D721Med (cell line): Measurements from ENCODE around the gene TPI1.
"Not testable (repeated sequence)": the region's sequence is repeated elsewhere in the genome, so short reads cannot be mapped to it uniquely, and the experiment has no call there.

ENCODE experiments used
- DNase-seq: peaks from one replicate; pipeline ENCODE4 v3.0.0; 2011; ENCODE audit warnings: low spot score; ENCODE audit not compliant: insufficient read length
- FAIRE-seq: peaks from 2 replicates; lab custom pipeline; 2011; peaks lifted over from hg19 to GRCh38; lab: Jason Lieb, UNC
- CTCF ChIP-seq: IDR thresholded peaks from 2 replicates; pipeline ENCODE4 v1.5.1; 2012; ENCODE audit warnings: mild to moderate bottlenecking, control low read depth; ENCODE audit not compliant: insufficient read depth; ENCODE audit errors: missing control alignments

The TPI1 gene

GRCh38 chr12:6863033-6863432 is 4.3 kb upstream of the TPI1 start:
- no peak for DNase-seq
- no peak for FAIRE-seq
- no peak for TF ChIP-seq CTCF

DNA sequence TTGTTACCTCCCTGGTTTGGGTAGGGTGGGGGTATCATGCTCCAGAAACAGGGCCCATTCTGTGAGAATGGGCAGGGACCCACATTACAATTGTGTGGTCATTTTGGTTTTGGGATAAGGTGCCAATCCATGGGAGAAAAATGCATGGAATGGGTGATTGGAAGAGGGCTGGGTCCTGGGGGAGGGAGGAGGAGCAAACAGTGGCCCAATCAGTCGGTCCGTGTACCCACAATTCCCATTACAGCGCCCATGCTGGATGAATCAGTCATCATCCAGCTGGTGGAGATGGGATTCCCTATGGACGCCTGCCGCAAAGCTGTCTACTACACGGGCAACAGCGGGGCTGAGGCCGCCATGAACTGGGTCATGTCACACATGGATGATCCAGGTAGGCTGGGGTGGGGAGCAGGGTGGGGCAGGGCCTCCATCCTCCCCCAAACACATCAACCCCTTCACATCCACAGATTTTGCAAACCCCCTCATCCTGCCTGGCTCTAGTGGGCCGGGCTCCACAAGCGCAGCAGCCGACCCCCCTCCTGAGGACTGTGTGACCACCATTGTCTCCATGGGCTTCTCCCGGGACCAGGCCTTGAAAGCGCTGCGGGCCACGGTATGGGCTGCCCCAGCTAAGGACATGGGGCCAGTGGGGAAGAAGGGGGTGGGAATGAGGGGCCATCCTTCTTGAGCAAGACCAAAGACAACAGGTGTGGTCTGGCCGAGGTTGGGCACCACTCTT is 3.6 kb upstream of the TPI1 start:
- no peak for TF ChIP-seq CTCF
- DNase-seq (no peak), FAIRE-seq (no peak)

DNA sequence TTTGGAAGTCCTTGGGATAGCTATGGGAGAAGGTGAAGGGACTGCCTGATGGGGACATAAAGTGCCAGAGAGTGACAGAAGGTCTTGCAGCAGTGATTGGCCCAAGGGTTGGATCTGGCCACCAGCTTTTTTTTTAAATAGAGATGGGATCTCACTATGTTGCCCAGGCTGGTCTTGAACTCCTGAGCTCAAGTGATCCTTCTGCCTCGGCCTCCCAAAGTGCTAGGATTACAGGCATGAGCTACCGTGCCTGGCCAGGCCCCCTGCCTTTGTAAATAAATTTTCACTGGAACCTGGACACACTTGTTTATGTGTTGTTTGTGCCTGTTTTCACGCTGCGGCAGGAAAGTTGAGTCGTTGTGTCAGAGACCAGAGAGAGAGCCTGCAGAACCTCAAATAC is 2.0 kb upstream of the TPI1 start:
- DNase-seq, FAIRE-seq: not testable (repeated sequence)

GRCh38 chr12:6866163-6866919 is 990 bp upstream of the TPI1 start:
- DNase-seq (no peak), FAIRE-seq (no peak)
- TF ChIP-seq CTCF: no peak

DNA sequence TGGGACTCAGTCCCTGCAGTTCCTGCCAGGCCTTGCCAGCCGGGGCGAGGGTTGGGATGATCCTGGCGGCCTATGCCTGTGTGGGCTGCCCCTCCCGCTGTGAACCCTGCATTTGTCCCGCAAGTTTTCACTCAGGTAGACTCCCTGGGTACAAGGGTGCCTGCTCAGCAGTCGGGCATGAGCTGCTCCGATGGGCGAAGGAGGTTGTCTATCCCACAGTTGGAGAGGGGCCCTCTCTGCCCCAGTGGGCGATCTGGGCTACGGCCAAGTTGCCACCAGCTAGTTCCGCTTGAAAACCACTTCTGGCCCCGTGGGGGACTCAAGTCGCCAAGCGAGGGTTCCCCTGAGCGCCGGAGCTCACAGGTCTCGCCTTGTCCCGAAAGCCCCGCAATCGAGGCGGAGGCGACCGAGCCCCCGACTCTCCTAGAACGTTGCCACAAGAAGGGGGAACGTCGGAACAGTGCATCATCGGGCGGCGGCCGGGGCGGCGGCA is 365 bp upstream of the TPI1 start:
- no peak for TF ChIP-seq CTCF
- FAIRE-seq (no peak), DNase-seq (no peak)

DNA sequence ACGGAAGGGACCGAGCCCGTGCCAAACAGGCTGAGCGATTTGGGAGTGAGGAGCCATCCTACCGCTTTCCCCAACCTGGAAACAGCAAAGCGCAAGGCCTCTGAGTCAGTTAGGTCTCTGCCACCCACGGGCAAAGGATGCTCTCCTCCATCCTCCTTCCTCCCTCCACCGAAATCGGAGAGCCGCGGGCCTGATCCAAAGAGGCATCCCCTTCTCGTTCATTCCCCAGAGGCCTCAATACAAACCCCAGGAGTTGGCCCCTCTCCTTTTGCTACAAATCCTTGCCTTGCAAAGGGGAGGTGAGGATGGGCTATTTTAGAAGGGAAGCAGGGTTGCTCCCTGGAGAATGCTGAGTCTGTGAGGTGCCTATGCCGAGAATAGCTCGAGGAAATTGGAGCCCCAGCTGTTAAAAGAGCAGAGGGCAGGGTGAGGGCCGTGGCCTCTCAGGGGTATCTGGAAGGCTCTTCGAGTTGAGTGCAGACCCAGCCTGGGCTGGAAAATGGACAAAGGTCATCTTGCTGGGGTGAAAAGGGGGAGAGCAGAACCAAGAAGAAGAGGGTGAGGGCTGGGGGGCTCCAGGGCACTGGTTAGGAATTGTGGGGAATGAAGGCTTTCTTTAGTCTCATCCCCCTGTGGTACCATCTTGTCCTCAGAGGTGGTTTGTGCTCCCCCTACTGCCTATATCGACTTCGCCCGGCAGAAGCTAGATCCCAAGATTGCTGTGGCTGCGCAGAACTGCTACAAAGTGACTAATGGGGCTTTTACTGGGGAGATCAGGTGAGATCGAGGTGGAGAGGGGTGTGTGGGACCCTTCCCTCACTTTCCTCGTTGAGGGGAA is 1.1 kb downstream of the TPI1 start:
- no peak for FAIRE-seq
- no peak for DNase-seq
- TF ChIP-seq CTCF: peak; percentile 27
